ENCODE results near the gene BBX. TPM values are rescaled to one million over a fixed set of nuclear protein-coding genes. Genes with fewer than 3 reads are reported as not detected.
A peak's percentile ranks its signal among the peaks of the same experiment; 100 is the strongest.

Gene BBX
- polyA plus RNA-seq, 3 donors: 15.7 to 25.1 (median 16.6) TPM

- H3K27me3 Mint-ChIP-seq (ENCODE audit: low read depth in 3 of 3): no peaks in the 10 kb centered on the region
These were observed 157.2 kb downstream of the BBX start for GRCh38 chr3:107679921-107680320.

GRCh38 chr3:107680698-107681097, 157.9 kb downstream of the BBX start:
- H3K27me3 ChIP-seq (ENCODE audit: control insufficient read depth in 2 of 2, insufficient read depth in 2 of 2, low read length in 2 of 2): no peaks in the 10 kb centered on the region
- Mint-ChIP-seq H3K9me3 (peaks cover 0 to 4% (median 0%) of the 10 kb centered on the region in 7 donors), H3K27me3 (ENCODE audit: low read depth in 3 of 3) (no peaks in the 10 kb centered on the region), H3K27ac (peak overlapping the region in 4 of 7 donors; percentile 24 to 64 (median 44)), H3K36me3 (no peaks in the 10 kb centered on the region), H3K4me1 (peaks cover 24% of the 10 kb centered on the region), H3K4me3 (no peak overlapping the region)
- no peaks in the 10 kb centered on the region for H3K36me3 ChIP-seq (replicated peaks in 1 of 2; ENCODE audit: control insufficient read depth in 1 of 2, insufficient read depth in 2 of 2, low read length in 2 of 2)
- DNase-seq: peak in 2 of 3 donors; percentile 3 to 11
- no peak overlapping the region for H3K4me2 ChIP-seq (replicated peaks; ENCODE audit: extremely low read depth, low read length, poor library complexity, severe bottlenecking)
- H3K4me1 ChIP-seq (ENCODE audit: control insufficient read depth in 1 of 2, insufficient read depth in 2 of 2, low read length in 2 of 2): peaks cover 23 to 27% of the 10 kb centered on the region in 2 donors
- H3K4me3 ChIP-seq (replicated peaks in 1 of 3; ENCODE audit: low read depth in 2 of 3, low read length in 3 of 3): no peak overlapping the region
- intact Hi-C loops (cut with micrococcal nuclease): no loop called here
- H3K9ac ChIP-seq (ENCODE audit: insufficient read depth, low read length, poor library complexity, severe bottlenecking): no peak overlapping the region
- peaks cover 7% of the 10 kb centered on the region for H4K20me1 ChIP-seq (ENCODE audit: insufficient read depth, low read length)
- no peaks in the 10 kb centered on the region for H3K9me3 ChIP-seq (replicated peaks in 1 of 2; ENCODE audit: control insufficient read depth in 1 of 2, insufficient read depth in 1 of 2, low read length in 2 of 2)
- H3K27ac ChIP-seq (ENCODE audit: low read depth in 1 of 2, low read length in 2 of 2): peak overlapping the region in 1 of 2 donors; percentile 69
- no peak overlapping the region for H2AFZ ChIP-seq (ENCODE audit: insufficient read depth, low read depth, low read length, poor library complexity, severe bottlenecking)
- TF ChIP-seq, protein P1, sequence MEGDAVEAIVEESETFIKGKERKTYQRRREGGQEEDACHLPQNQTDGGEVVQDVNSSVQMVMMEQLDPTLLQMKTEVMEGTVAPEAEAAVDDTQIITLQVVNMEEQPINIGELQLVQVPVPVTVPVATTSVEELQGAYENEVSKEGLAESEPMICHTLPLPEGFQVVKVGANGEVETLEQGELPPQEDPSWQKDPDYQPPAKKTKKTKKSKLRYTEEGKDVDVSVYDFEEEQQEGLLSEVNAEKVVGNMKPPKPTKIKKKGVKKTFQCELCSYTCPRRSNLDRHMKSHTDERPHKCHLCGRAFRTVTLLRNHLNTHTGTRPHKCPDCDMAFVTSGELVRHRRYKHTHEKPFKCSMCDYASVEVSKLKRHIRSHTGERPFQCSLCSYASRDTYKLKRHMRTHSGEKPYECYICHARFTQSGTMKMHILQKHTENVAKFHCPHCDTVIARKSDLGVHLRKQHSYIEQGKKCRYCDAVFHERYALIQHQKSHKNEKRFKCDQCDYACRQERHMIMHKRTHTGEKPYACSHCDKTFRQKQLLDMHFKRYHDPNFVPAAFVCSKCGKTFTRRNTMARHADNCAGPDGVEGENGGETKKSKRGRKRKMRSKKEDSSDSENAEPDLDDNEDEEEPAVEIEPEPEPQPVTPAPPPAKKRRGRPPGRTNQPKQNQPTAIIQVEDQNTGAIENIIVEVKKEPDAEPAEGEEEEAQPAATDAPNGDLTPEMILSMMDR (IDR thresholded peaks at IDR 0.05): no peak
- WGBS (ENCODE audit: insufficient coverage): 50% methylated on average over 1 of the region's 2 CpGs
- H3K79me2 ChIP-seq (ENCODE audit: insufficient read depth, low read length): no peaks in the 10 kb centered on the region

More at GRCh38 chr3:107679921-107680320, 157.2 kb downstream of the BBX start:
- H3K9ac ChIP-seq (ENCODE audit: insufficient read depth, low read length, poor library complexity, severe bottlenecking): no peak overlapping the region
- H2AFZ ChIP-seq (ENCODE audit: insufficient read depth, low read depth, low read length, poor library complexity, severe bottlenecking): no peak overlapping the region
- H3K79me2 ChIP-seq (ENCODE audit: insufficient read depth, low read length): no peaks in the 10 kb centered on the region
- H3K4me2 ChIP-seq (replicated peaks; ENCODE audit: extremely low read depth, low read length, poor library complexity, severe bottlenecking): no peak overlapping the region
- H3K4me1 ChIP-seq (ENCODE audit: control insufficient read depth in 1 of 2, insufficient read depth in 2 of 2, low read length in 2 of 2): peaks cover 26 to 35% of the 10 kb centered on the region in 2 donors
- H3K9me3 ChIP-seq (replicated peaks in 1 of 2; ENCODE audit: control insufficient read depth in 1 of 2, insufficient read depth in 1 of 2, low read length in 2 of 2): no peaks in the 10 kb centered on the region
- TF ChIP-seq, protein P1 (IDR thresholded peaks at IDR 0.05): no peak
- no peak overlapping the region for H3K4me3 ChIP-seq (replicated peaks in 1 of 3; ENCODE audit: low read depth in 2 of 3, low read length in 3 of 3)
- no peaks in the 10 kb centered on the region for H3K27me3 ChIP-seq (ENCODE audit: control insufficient read depth in 2 of 2, insufficient read depth in 2 of 2, low read length in 2 of 2)
- peaks cover 30% of the 10 kb centered on the region for H3K4me1 Mint-ChIP-seq
- H3K27ac ChIP-seq (ENCODE audit: low read depth in 1 of 2, low read length in 2 of 2): peak overlapping the region in 1 of 2 donors; percentile 69
- 60% methylated on average over 1 of the region's 2 CpGs for WGBS (ENCODE audit: insufficient coverage)
- no peaks in the 10 kb centered on the region for H3K36me3 ChIP-seq (replicated peaks in 1 of 2; ENCODE audit: control insufficient read depth in 1 of 2, insufficient read depth in 2 of 2, low read length in 2 of 2)
- peaks cover 7% of the 10 kb centered on the region for H4K20me1 ChIP-seq (ENCODE audit: insufficient read depth, low read length)
- no peak for DNase-seq
- intact Hi-C loops (cut with micrococcal nuclease): no loop called here
- H3K9me3 Mint-ChIP-seq: peaks cover 0 to 4% (median 0%) of the 10 kb centered on the region in 7 donors
- H3K27ac Mint-ChIP-seq: peak overlapping the region in 2 of 7 donors; percentile 38 to 73
- no peak overlapping the region for H3K4me3 Mint-ChIP-seq
- H3K36me3 Mint-ChIP-seq: no peaks in the 10 kb centered on the region

All from CD14-positive monocyte (primary cell).